ENCODE results near the gene ARID4A. TPM values are rescaled to one million over a fixed set of nuclear protein-coding genes. Genes with fewer than 3 reads are reported as not detected.
"Not testable (repeated sequence)": the region's sequence is repeated elsewhere in the genome, so short reads cannot be mapped to it uniquely, and the experiment has no call there.

ARID4A gene
- total and polyA plus RNA-seq, 11 donors = 5.6 to 23.1 (median 15.5) TPM

DNA sequence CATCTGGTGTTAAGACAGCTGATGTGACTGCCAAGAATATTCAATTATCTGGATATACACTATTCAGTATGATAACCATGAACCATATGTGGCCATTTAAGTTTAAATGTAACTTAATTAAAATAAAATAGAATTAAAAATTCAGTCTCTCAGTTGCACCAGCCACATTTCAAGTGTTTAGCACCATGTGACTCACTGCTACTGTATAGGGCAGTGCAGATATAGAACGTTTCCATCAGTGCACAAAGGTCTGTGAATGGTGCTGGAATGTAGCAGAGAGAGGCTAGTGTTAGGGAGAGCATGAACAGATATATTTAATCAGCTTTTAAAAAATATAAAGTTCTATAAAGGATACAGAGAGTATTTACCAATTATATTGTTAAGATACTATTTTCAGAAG is 28.7 kb downstream of the ARID4A start:
- WGBS, 4 donors = 35 to 51% (median 43%) methylated on average over 1 of the region's 1 CpG
- H3K9me3 ChIP-seq = no peaks in the 10 kb centered on the region
- TF ChIP-seq, protein P1, sequence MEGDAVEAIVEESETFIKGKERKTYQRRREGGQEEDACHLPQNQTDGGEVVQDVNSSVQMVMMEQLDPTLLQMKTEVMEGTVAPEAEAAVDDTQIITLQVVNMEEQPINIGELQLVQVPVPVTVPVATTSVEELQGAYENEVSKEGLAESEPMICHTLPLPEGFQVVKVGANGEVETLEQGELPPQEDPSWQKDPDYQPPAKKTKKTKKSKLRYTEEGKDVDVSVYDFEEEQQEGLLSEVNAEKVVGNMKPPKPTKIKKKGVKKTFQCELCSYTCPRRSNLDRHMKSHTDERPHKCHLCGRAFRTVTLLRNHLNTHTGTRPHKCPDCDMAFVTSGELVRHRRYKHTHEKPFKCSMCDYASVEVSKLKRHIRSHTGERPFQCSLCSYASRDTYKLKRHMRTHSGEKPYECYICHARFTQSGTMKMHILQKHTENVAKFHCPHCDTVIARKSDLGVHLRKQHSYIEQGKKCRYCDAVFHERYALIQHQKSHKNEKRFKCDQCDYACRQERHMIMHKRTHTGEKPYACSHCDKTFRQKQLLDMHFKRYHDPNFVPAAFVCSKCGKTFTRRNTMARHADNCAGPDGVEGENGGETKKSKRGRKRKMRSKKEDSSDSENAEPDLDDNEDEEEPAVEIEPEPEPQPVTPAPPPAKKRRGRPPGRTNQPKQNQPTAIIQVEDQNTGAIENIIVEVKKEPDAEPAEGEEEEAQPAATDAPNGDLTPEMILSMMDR (IDR thresholded peaks at IDR 0.05) = no peak
- TF ChIP-seq POLR2A (IDR thresholded peaks at IDR 0.05) = no peak
- DNase-seq (no peak), ATAC-seq (no peak)
- no peak overlapping the region for H3K4me3 ChIP-seq
- H3K36me3 ChIP-seq = peaks cover 3 to 88% (median 84%) of the 10 kb centered on the region in 9 donors
- peaks cover 0 to 16% (median 11%) of the 10 kb centered on the region in 12 donors for H3K4me1 ChIP-seq
- H3K27me3 ChIP-seq = no peaks in the 10 kb centered on the region
- H3K27ac ChIP-seq = no peak overlapping the region
- intact Hi-C loops (cut with DNase I) = loop anchor here in 1 of 10 donors (1.0 kb wide), 1 partner anchor 20 kb away; no protein-coding TSS in a partner anchor

DNA sequence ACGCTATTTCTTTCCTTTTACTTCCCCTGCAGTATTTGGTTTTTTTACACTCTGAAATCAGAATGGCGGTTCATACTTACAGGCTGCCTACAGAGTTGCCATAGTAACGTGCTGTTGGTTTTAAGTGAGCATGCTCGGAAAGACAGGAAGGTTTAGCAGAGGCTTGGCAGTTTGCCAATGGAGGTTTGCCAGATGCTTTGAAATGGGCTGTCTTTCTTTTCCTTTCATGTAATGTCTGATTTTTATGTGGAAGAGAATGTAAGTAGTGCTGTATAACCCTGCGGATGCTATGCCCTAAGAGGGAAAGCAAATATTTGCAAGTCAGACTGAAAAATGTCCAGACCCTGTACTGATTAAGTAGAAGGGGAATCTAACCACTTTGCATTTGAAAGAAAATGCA is 32.8 kb downstream of the ARID4A start:
- intact Hi-C loops (cut with DNase I) = no loop called here
- Histone ChIP-seq H3K9me3 (no peaks in the 10 kb centered on the region), H3K4me3 (peak overlapping the region in 4 of 12 donors; percentile 0 to 25 (median 18)), H3K4me1 (peaks cover 0 to 17% (median 11%) of the 10 kb centered on the region in 12 donors), H3K27ac (peak overlapping the region in 5 of 12 donors; percentile 2 to 53 (median 35)), H3K27me3 (no peaks in the 10 kb centered on the region), H3K36me3 (peaks cover 0 to 73% (median 61%) of the 10 kb centered on the region in 9 donors)
- 8 to 13% (median 10%) methylated on average over 5 of the region's 5 CpGs for WGBS, 4 donors
- ATAC-seq = peak; percentile 20 to 89 (median 79)
- peak; percentile 71 to 93 (median 91) for DNase-seq
- TF ChIP-seq, protein P1 (IDR thresholded peaks at IDR 0.05) = no peak
- TF ChIP-seq POLR2A (IDR thresholded peaks at IDR 0.05) = no peak

DNA sequence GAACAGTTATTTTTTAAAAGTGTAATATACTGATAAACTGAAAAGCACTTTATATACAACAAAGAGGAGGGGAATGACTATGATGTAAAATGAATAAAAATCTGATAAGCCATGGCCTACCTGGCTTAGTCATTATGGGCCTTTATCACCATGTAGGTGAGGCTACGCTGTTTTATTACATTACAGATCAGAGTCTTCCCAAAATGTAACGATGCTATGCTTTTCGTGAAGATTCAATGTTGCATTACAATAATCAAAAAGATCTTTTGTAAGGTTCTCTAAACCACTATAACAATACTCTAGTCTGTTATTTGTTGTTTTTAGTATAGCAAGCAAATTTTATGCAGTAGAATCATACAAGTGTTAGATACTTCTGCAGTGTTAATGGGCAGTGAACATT is 34.2 kb downstream of the ARID4A start:
- TF ChIP-seq, protein P1 (IDR thresholded peaks at IDR 0.05) = no peak
- TF ChIP-seq POLR2A (IDR thresholded peaks at IDR 0.05) = no peak
- H3K27ac ChIP-seq = no peak overlapping the region
- ATAC-seq (no peak), DNase-seq (no peak)
- intact Hi-C loops (cut with DNase I) = no loop called here
- WGBS, 4 donors = 93 to 98% (median 94%) methylated on average over 3 of the region's 3 CpGs
- H3K27me3 ChIP-seq = no peaks in the 10 kb centered on the region
- peaks cover 0 to 73% (median 61%) of the 10 kb centered on the region in 9 donors for H3K36me3 ChIP-seq
- H3K4me1 ChIP-seq = peaks cover 0 to 17% (median 11%) of the 10 kb centered on the region in 12 donors
- no peak overlapping the region for H3K4me3 ChIP-seq
- no peaks in the 10 kb centered on the region for H3K9me3 ChIP-seq

DNA sequence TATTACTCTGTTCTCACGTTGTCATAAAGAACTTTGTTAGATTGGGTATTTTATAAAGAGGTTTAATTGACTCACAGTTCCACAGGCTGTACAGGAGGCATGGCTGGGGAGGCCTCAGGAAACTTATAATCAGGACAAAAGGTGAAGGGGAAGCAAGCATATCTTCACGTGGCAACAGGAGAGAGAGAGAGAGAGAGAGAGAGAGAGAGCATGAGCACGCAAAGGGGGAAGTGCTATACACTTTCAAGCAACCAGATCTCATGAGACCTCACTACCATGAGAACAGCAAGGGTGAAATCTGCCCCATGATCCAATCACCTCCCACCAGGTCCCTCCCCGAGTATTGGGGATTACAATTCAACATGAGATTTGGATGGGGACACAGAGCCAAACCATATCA is 41.3 kb downstream of the ARID4A start:
- peaks cover 0 to 94% (median 71%) of the 10 kb centered on the region in 9 donors for H3K36me3 ChIP-seq
- H3K4me1 ChIP-seq = peaks cover 0 to 11% (median 0%) of the 10 kb centered on the region in 12 donors
- WGBS, 4 donors = 73 to 75% (median 73%) methylated on average over 4 of the region's 4 CpGs
- ATAC-seq; H3K4me3 ChIP-seq; intact Hi-C loops (cut with DNase I); DNase-seq; H3K27ac ChIP-seq; H3K9me3 ChIP-seq; H3K27me3 ChIP-seq: not testable (repeated sequence)

Measured in heart left ventricle (tissue), 16 donors.